IMR-90 (cell line): ENCODE results near the gene CENPP.

ENCODE experiments used
- CEBPB ChIP-seq: IDR thresholded peaks from 2 replicates; pipeline ENCODE4 v1.6.1; 2012; ENCODE audit warnings: low read depth, low read length, improper control_type of control experiment
- CTCF ChIP-seq: conservative IDR thresholded peaks from 2 replicates; pipeline ENCODE4 v1.5.1; 2012; ENCODE audit warnings: mild to moderate bottlenecking, low read depth, low read length, improper control_type of control experiment
- ELK1 ChIP-seq: fragments of 150-350 bp; IDR thresholded peaks from 2 replicates; pipeline ENCODE4 v1.6.1; 2016; ENCODE audit warnings: low read depth, mild to moderate bottlenecking, low read length, moderate library complexity, borderline replicate concordance
- MAZ ChIP-seq: IDR thresholded peaks from 2 replicates; pipeline ENCODE4 v1.6.1; 2012; ENCODE audit warnings: low read depth, mild to moderate bottlenecking, low read length, improper control_type of control experiment, moderate library complexity, borderline replicate concordance
- POLR2A ChIP-seq: IDR thresholded peaks from 2 replicates; pipeline ENCODE4 v1.6.1; 2012; ENCODE audit warnings: mild to moderate bottlenecking, low read depth, low read length
- RAD21 ChIP-seq: IDR thresholded peaks from 2 replicates; pipeline ENCODE4 v1.6.1; 2012; ENCODE audit warnings: low read length, improper control_type of control experiment
- SMC3 ChIP-seq: fragments of 150-350 bp; IDR thresholded peaks from 2 replicates; pipeline ENCODE4 v1.6.1; 2016; ENCODE audit warnings: low read depth, mild to moderate bottlenecking, antibody characterized with exemption, low read length, moderate library complexity
- USF2 ChIP-seq: fragments of 150-350 bp; IDR thresholded peaks from 2 replicates; pipeline ENCODE4 v1.6.1; 2017; ENCODE audit warnings: mild to moderate bottlenecking, antibody characterized with exemption, low read length, low read depth

- no peak for TF ChIP-seq CTCF
- no peak for TF ChIP-seq POLR2A
- no peak for TF ChIP-seq CEBPB
- TF ChIP-seq MAZ = no peak
- TF ChIP-seq RAD21 = no peak
- TF ChIP-seq SMC3 = no peak
- no peak for TF ChIP-seq ELK1
- no peak for TF ChIP-seq USF2
These were observed 29.9 kb upstream of the CENPP start for GRCh38 chr9:92295827-92296258.
